ENCODE results near the gene ACYP2.
"Not testable (repeated sequence)": the region's sequence is repeated elsewhere in the genome, so short reads cannot be mapped to it uniquely, and the experiment has no call there.

Gene ACYP2

DNA sequence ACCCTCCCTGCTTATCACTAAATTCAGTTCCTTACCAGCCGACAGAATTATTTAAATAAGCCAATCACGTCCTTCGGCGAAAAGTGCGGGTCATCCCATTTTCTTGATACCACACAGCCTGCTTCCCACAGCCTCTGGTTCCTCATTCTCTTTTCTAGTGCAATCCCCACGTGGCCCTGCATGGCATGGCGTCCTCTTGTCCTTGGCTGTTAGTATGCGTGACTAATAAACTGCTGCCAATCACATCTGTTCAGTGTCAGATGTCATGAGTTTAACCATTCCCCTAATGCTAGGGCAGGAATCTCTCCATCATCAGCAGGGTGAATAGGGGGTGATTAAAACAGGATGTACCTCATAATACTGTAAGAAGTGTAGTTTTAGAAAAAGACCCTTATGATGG lies 203.4 kb downstream of the ACYP2 start:
- no peak for TF ChIP-seq CTCF (IDR thresholded peaks at IDR 0.05; ENCODE audit: unreplicated experiment in 3 of 3)
- Mint-ChIP-seq H3K4me3 (no peak overlapping the region), H3K9me3 (peaks cover 7% of the 10 kb centered on the region), H3K27ac (no peak overlapping the region), H3K36me3 (ENCODE audit: low read depth) (no peaks in the 10 kb centered on the region), H3K27me3 (ENCODE audit: low read depth) (no peaks in the 10 kb centered on the region), H3K4me1 (no peaks in the 10 kb centered on the region)

GRCh38 chr2:54321047-54321446 lies 205.6 kb downstream of the ACYP2 start:
- TF ChIP-seq CTCF (IDR thresholded peaks at IDR 0.05; ENCODE audit: unreplicated experiment in 3 of 3), result no peak
- no peaks in the 10 kb centered on the region for H3K27me3 Mint-ChIP-seq (ENCODE audit: low read depth)
- H3K36me3 Mint-ChIP-seq (ENCODE audit: low read depth), result no peaks in the 10 kb centered on the region
- no peak overlapping the region for H3K4me3 Mint-ChIP-seq
- H3K4me1 Mint-ChIP-seq, result no peaks in the 10 kb centered on the region
- H3K9me3 Mint-ChIP-seq, result peaks cover 13% of the 10 kb centered on the region
- H3K27ac Mint-ChIP-seq, result no peak overlapping the region

GRCh38 chr2:54324517-54324916 lies 209.1 kb downstream of the ACYP2 start:
- H3K4me3 Mint-ChIP-seq; H3K36me3 Mint-ChIP-seq (ENCODE audit: low read depth); H3K27ac Mint-ChIP-seq: not testable (repeated sequence)

GRCh38 chr2:54325148-54325547 lies 209.7 kb downstream of the ACYP2 start:
- Mint-ChIP-seq H3K4me3 (no peak overlapping the region), H3K4me1 (peaks cover 6% of the 10 kb centered on the region), H3K9me3 (peaks cover 19% of the 10 kb centered on the region), H3K27ac (no peak overlapping the region), H3K27me3 (ENCODE audit: low read depth) (no peaks in the 10 kb centered on the region), H3K36me3 (ENCODE audit: low read depth) (no peaks in the 10 kb centered on the region)
- TF ChIP-seq CTCF (IDR thresholded peaks at IDR 0.05; ENCODE audit: unreplicated experiment in 3 of 3), result no peak

More at GRCh38 chr2:54324517-54324916, 209.1 kb downstream of the ACYP2 start:
- not testable (repeated sequence) for H3K4me1 Mint-ChIP-seq; H3K27me3 Mint-ChIP-seq (ENCODE audit: low read depth)
- H3K9me3 Mint-ChIP-seq, result peaks cover 19% of the 10 kb centered on the region

- no peaks in the 10 kb centered on the region for H3K27me3 Mint-ChIP-seq (ENCODE audit: low read depth)
Observed at GRCh38 chr2:54329482-54330161, 214.2 kb downstream of the ACYP2 start.

More at GRCh38 chr2:54329482-54330161, 214.2 kb downstream of the ACYP2 start:
- Mint-ChIP-seq H3K4me3 (peak overlapping the region; percentile 73 to 92 (median 90)), H3K27ac (peak overlapping the region; percentile 39 to 95 (median 63)), H3K4me1 (peaks cover 12% of the 10 kb centered on the region), H3K9me3 (peaks cover 10% of the 10 kb centered on the region), H3K36me3 (ENCODE audit: low read depth) (no peaks in the 10 kb centered on the region)
- no peak for TF ChIP-seq CTCF (IDR thresholded peaks at IDR 0.05; ENCODE audit: unreplicated experiment in 3 of 3)

Data from nephron (organoid).